Upper lobe of right lung (tissue), 1 donor: ENCODE results near the gene CD69. TPM values are rescaled to one million over a fixed set of nuclear protein-coding genes. Genes with fewer than 3 reads are reported as not detected.
A peak's percentile ranks its signal among the peaks of the same experiment; 100 is the strongest.

Experiments used
- ATAC-seq: fragments of 200-7000 bp; cut with Tn5 transposase; one replicate; pipeline ENCODE4 v1.9.1; 2020; ENCODE audit warnings: mild to moderate bottlenecking, moderate library complexity
- DNase-seq: peaks from one replicate; pipeline ENCODE4 v3.0.0-alpha.2; 2020
- H3K27ac ChIP-seq: fragments of 200-600 bp; one replicate; pipeline ENCODE4 v1.8.0; 2022
- H3K27me3 ChIP-seq: fragments of 200-600 bp; one replicate; pipeline ENCODE4 v1.8.0; 2022; ENCODE audit warnings: mild to moderate bottlenecking
- H3K36me3 ChIP-seq: fragments of 200-600 bp; one replicate; pipeline ENCODE4 v1.8.0; 2022
- H3K4me1 ChIP-seq: fragments of 200-600 bp; one replicate; pipeline ENCODE4 v1.8.0; 2022
- H3K4me3 ChIP-seq: fragments of 200-600 bp; one replicate; pipeline ENCODE4 v1.8.0; 2022; ENCODE audit warnings: mild to moderate bottlenecking
- H3K9me3 ChIP-seq: fragments of 200-600 bp; one replicate; pipeline ENCODE4 v1.8.0; 2022
- CTCF ChIP-seq: fragments of 200-600 bp; IDR thresholded peaks from one replicate; pipeline ENCODE4 v1.8.0; 2022; ENCODE audit warnings: antibody characterized with exemption
- intact Hi-C: fragments of 100-400 bp; cut with DNase I; formaldehyde crosslinking; loops from one replicate; pipeline ENCODE4 v1.11.0; 2022
- total RNA-seq: library from RNA; stranded (reverse); fragmentation: NEBNext Ultra II Directional; extraction: Animal tissue kit (Norgen Biotek cat#: 25700); gene quantifications from one replicate; pipeline ENCODE4 v1.2.1, GENCODE V29; 2021
- donor health status: DM: no; HTN: yes; CAD: no; lungs with severe emphysema.

The CD69 gene
- total RNA-seq, 1 donor from 2014 or later, result 14.5 TPM

- no peak overlapping the region for H3K4me3 ChIP-seq
- no peaks in the 10 kb centered on the region for H3K9me3 ChIP-seq
- no peaks in the 10 kb centered on the region for H3K4me1 ChIP-seq
- H3K27me3 ChIP-seq, result no peaks in the 10 kb centered on the region
- ATAC-seq (no peak), DNase-seq (no peak)
- TF ChIP-seq CTCF, result no peak
- H3K36me3 ChIP-seq, result no peaks in the 10 kb centered on the region
- intact Hi-C loops, result no loop called here
- no peak overlapping the region for H3K27ac ChIP-seq
Observed at GRCh38 chr12:9805883-9806282, 45.2 kb upstream of the CD69 start.

- intact Hi-C loops, result no loop called here
- no peak for TF ChIP-seq CTCF
- ATAC-seq (no peak), DNase-seq (no peak)
- Histone ChIP-seq H3K27me3 (no peaks in the 10 kb centered on the region), H3K4me3 (no peak overlapping the region), H3K4me1 (peaks cover 8% of the 10 kb centered on the region), H3K36me3 (no peaks in the 10 kb centered on the region), H3K9me3 (no peaks in the 10 kb centered on the region), H3K27ac (no peak overlapping the region)
Observed at GRCh38 chr12:9799961-9800360, 39.3 kb upstream of the CD69 start.

- TF ChIP-seq CTCF, result peak; percentile 50
- intact Hi-C loops, result no loop called here
- DNase-seq, result no peak
Observed at GRCh38 chr12:9797722-9798619, 37.3 kb upstream of the CD69 start.

GRCh38 chr12:9796971-9797370, 36.3 kb upstream of the CD69 start:
- DNase-seq, result no peak
- intact Hi-C loops, result no loop called here
- no peak for ATAC-seq
- Histone ChIP-seq H3K27me3 (no peaks in the 10 kb centered on the region), H3K4me3 (no peak overlapping the region), H3K36me3 (no peaks in the 10 kb centered on the region), H3K27ac (no peak overlapping the region), H3K4me1 (peaks cover 8% of the 10 kb centered on the region), H3K9me3 (no peaks in the 10 kb centered on the region)
- TF ChIP-seq CTCF, result no peak

More at GRCh38 chr12:9797722-9798619, 37.3 kb upstream of the CD69 start:
- no peaks in the 10 kb centered on the region for H3K27me3 ChIP-seq
- H3K4me3 ChIP-seq, result no peak overlapping the region
- no peaks in the 10 kb centered on the region for H3K9me3 ChIP-seq
- no peak overlapping the region for H3K27ac ChIP-seq
- H3K36me3 ChIP-seq, result no peaks in the 10 kb centered on the region
- H3K4me1 ChIP-seq, result peaks cover 8% of the 10 kb centered on the region
- ATAC-seq, result peak; percentile 100

DNA sequence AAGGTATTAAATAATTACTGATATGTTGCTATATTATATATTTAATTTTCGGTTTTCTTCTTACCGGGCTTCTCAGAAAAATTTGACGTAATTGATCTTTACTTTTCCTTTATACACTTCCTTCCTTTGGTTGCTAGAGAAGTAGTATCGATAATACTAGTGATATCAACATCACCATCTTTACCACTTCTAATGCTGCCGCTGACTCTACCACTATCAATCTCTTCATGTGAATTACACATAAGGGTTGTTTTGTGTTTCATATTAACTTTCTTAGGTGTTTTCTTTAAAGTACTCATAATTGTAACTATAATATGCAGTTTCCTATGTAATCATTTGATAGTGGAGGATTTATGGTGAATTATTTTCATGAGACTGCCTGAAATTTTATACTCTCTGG, 35.6 kb upstream of the CD69 start:
- no peaks in the 10 kb centered on the region for H3K36me3 ChIP-seq
- no peaks in the 10 kb centered on the region for H3K9me3 ChIP-seq
- H3K27me3 ChIP-seq, result no peaks in the 10 kb centered on the region
- H3K27ac ChIP-seq, result no peak overlapping the region
- ATAC-seq (no peak), DNase-seq (no peak)
- no peak for TF ChIP-seq CTCF
- H3K4me1 ChIP-seq, result peaks cover 8% of the 10 kb centered on the region
- intact Hi-C loops, result no loop called here
- H3K4me3 ChIP-seq, result no peak overlapping the region
